Neutrophil (primary cell): ENCODE data around the gene TTC9B.
"Not testable (repeated sequence)": the region's sequence is repeated elsewhere in the genome, so short reads cannot be mapped to it uniquely, and the experiment has no call there.

Experiments used
- H3K27ac ChIP-seq: fragments of 200-600 bp; sonication (generic); 2 replicates; pipeline ENCODE4 v1.5.1; 2016; ENCODE audit warnings: mild to moderate bottlenecking, moderate library complexity
- H3K27me3 ChIP-seq: fragments of 200-600 bp; sonication (generic); 2 replicates; pipeline ENCODE4 v1.6.0; 2016; ENCODE audit warnings: mild to moderate bottlenecking
- H3K36me3 ChIP-seq: fragments of 200-600 bp; sonication (generic); 2 replicates; pipeline ENCODE4 v1.5.1; 2017
- H3K4me1 ChIP-seq, 2 experiments: fragments of 200-600 bp in 1 of 2; sonication (generic) in 1 of 2; 1 replicate in 1 of 2; 2 replicates in 1 of 2; pipeline versions ENCODE4 v1.5.1 to v1.6.1; 2013 to 2016; ENCODE audit warnings: low read depth in 1 of 2, low read length in 1 of 2, mild to moderate bottlenecking in 1 of 2, moderate library complexity in 1 of 2; ENCODE audit not compliant: control insufficient read depth in 1 of 2, insufficient read depth in 1 of 2
- H3K4me3 ChIP-seq, 2 experiments: fragments of 200-600 bp in 1 of 2; sonication (generic) in 1 of 2; 1 replicate in 1 of 2; 2 replicates in 1 of 2; pipeline ENCODE4 v1.5.1; 2013 to 2016; ENCODE audit warnings: low read depth in 1 of 2, low read length in 1 of 2, mild to moderate bottlenecking in 1 of 2, moderate library complexity in 1 of 2
- H3K9me3 ChIP-seq: fragments of 200-600 bp; sonication (generic); 2 replicates; pipeline ENCODE4 v1.5.1; 2016
- TF ChIP-seq, protein P1 (sequence below): fragments of 200-600 bp; sonication (generic); IDR thresholded peaks from 2 replicates; pipeline ENCODE4 v1.5.1; 2016; ENCODE audit warnings: antibody characterized with exemption

The TTC9B gene

DNA sequence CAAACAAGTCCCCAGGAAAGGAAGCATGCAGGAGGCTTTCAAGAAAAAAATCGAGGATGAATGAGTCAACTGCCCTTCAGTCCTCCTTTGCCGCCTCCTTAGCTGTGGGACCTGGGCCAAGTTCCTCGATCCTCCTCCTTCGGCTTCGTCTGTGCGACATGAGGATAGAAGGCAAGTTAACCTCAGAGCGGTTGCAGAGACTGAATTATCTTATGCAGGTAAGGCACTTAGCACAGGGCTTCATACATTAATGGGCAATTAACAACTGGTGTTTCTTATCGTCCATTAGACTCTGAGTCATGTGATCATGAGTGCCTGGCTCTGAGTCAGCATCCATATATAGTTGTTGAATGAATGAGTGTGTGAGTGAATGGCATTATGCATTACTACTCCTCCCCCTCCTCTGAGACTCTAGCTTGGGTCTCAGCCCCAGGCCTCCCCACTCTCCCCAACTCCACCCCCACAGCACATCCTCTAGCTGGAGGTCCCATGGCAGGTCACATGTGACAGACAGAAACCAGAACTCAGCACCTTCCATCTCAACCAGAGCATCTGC, 1.6 kb upstream of the TTC9B start:
- Histone ChIP-seq H3K27me3 (peaks cover 98% of the 10 kb centered on the region), H3K4me3 (no peak overlapping the region), H3K27ac (no peak overlapping the region), H3K9me3 (no peaks in the 10 kb centered on the region), H3K4me1 (no peaks in the 10 kb centered on the region), H3K36me3 (no peaks in the 10 kb centered on the region)
- TF ChIP-seq, protein P1, sequence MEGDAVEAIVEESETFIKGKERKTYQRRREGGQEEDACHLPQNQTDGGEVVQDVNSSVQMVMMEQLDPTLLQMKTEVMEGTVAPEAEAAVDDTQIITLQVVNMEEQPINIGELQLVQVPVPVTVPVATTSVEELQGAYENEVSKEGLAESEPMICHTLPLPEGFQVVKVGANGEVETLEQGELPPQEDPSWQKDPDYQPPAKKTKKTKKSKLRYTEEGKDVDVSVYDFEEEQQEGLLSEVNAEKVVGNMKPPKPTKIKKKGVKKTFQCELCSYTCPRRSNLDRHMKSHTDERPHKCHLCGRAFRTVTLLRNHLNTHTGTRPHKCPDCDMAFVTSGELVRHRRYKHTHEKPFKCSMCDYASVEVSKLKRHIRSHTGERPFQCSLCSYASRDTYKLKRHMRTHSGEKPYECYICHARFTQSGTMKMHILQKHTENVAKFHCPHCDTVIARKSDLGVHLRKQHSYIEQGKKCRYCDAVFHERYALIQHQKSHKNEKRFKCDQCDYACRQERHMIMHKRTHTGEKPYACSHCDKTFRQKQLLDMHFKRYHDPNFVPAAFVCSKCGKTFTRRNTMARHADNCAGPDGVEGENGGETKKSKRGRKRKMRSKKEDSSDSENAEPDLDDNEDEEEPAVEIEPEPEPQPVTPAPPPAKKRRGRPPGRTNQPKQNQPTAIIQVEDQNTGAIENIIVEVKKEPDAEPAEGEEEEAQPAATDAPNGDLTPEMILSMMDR: no peak

DNA sequence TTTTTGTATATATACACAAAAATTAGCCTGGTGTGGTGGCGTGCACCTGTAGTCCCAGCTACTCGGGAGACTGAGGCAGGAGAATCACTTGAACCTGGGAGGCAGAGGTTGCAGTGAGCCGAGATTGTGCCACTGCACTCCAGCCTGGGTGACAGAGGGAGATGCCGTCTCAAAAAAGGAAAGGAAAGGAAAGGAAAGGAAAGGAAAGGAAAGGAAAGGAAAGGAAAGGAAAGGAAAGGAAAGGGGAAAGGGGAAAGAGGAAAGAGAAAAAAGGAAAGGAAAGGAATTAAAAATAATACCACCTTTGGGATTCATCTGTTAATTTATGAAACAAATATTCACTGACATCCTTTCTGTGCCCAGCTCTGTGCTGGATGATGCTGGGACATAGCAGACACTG, 845 bp upstream of the TTC9B start:
- not testable (repeated sequence) for H3K4me1 ChIP-seq, H3K4me3 ChIP-seq, H3K9me3 ChIP-seq, H3K36me3 ChIP-seq, H3K27ac ChIP-seq
- H3K27me3 ChIP-seq: peaks cover 90% of the 10 kb centered on the region

DNA sequence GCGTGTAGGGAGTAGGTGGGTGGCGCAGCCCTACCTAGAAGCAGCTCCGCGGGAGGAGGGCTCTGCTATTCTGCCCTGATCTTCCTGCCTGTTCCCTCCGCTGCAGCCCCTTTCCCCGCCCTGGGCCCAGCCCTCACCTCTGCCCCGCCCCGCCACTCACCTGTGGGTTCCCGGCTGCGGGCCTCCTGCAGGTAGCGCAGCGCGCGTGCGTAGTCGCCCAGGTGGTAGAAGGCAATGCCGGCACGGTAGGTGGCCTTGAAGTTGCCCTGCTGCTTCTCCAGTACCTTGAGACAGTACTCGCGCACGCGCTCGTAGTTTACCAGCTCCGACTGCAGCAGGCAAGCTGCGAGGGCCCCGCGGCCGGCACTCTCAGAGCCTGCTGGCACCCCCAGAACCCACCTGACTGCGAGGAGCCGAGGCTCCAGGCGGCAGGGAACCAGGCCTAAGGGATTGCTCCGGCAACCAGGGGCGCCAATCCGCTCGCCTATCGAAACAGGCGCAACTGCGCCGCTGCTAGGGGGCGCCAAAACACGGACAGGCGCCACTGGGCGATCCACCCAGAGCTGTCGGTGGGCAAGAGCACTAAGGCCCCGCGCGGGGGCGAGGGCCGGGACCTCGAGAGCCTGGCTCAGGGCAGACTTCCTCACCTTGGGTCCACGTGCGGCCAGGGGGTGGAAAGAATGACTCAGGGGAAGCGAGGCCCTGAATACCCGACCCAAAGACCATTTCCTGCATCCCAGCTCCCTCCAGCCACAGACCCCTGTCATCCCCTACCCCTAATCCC, 965 bp downstream of the TTC9B start:
- no peaks in the 10 kb centered on the region for H3K9me3 ChIP-seq
- TF ChIP-seq, protein P1: no peak
- H3K27me3 ChIP-seq: peaks cover 72% of the 10 kb centered on the region
- no peak overlapping the region for H3K4me3 ChIP-seq
- no peak overlapping the region for H3K27ac ChIP-seq
- H3K36me3 ChIP-seq: no peaks in the 10 kb centered on the region
- no peaks in the 10 kb centered on the region for H3K4me1 ChIP-seq

DNA sequence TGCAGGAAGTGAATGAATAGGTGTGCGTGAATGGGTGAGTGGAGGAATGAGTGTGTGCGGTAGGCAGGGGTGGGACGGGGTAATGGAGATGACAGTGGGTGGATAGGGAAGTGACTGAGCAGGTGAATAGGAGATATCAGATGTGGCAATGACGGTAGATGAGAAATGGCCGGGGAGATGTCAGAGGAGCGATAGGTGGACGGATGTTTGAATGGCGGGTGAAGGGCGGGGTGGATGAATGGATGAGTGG, 1.5 kb downstream of the TTC9B start:
- H3K27me3 ChIP-seq: peaks cover 67% of the 10 kb centered on the region
- TF ChIP-seq, protein P1: no peak

DNA sequence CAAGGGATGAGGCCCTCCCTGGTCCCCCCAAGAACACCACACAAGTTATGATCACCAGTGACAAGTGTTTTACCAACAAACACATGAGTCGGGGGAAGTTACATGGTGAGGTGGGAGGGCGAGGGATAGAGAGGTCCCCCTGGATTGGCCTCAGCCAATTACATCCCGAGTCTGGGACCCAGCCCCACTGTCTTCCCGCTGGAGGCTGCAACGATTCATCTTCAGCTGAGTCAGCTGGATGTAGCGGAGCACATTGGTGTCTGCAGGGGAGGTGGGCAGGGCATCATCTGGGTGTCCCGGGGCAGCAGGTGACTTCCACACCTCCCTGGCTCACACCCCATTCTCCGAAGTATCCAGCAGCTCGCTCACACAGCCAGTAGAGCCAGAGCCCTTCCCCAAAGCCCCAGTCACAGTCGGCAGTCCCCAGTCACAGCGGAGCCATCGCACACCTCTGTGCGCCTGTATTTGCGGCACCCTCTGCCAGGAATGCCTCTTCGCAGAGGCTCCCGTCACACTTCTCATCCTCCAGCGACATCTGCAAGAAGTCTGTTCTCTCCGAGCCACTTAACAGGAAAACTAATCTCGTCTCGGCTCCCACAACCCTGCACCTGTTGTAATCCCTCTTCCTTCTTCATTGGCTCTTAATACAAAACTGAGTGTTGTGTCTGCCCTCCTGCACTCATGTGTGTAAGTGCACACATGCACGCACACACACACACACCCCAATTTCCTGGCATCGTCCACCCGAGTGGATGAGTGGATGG, 2.0 kb downstream of the TTC9B start:
- H3K9me3 ChIP-seq: no peaks in the 10 kb centered on the region
- H3K36me3 ChIP-seq: no peaks in the 10 kb centered on the region
- H3K4me3 ChIP-seq: no peak overlapping the region
- peaks cover 62% of the 10 kb centered on the region for H3K27me3 ChIP-seq
- no peaks in the 10 kb centered on the region for H3K4me1 ChIP-seq
- TF ChIP-seq, protein P1: no peak
- H3K27ac ChIP-seq: no peak overlapping the region

More for the DNA sequence above, 1.5 kb downstream of the TTC9B start:
- Histone ChIP-seq H3K9me3 (no peaks in the 10 kb centered on the region), H3K36me3 (no peaks in the 10 kb centered on the region), H3K4me1 (no peaks in the 10 kb centered on the region), H3K4me3 (no peak overlapping the region), H3K27ac (no peak overlapping the region)

DNA sequence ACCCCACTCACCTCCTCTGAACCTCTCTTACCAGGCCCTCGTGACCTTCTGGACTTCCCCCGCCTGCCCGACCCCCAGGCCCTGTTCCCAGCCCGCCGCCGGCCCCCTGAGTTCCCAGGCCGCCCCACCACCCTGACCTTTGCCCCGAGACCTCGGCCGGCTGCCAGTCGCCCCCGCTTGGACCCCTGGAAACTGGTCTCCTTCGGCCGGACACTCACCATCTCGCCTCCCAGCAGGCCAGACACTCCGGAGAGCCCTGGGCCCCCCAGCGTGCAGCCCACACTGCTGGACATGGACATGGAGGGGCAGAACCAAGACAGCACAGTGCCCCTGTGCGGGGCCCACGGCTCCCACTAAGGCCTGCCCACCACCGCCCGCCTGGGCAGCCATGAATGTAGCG, 3.2 kb downstream of the TTC9B start:
- H3K27ac ChIP-seq: no peak overlapping the region
- H3K9me3 ChIP-seq: no peaks in the 10 kb centered on the region
- H3K27me3 ChIP-seq: peaks cover 49% of the 10 kb centered on the region
- no peaks in the 10 kb centered on the region for H3K36me3 ChIP-seq
- no peak overlapping the region for H3K4me3 ChIP-seq
- TF ChIP-seq, protein P1: no peak
- H3K4me1 ChIP-seq: no peaks in the 10 kb centered on the region
